GF-D8 (cell line): ENCODE results near the gene AFF4.

ENCODE experiments used
- DNase-seq: peaks from one replicate; lab custom pipeline; 2025; lab: John Stamatoyannopoulos, UW

AFF4 gene

DNA sequence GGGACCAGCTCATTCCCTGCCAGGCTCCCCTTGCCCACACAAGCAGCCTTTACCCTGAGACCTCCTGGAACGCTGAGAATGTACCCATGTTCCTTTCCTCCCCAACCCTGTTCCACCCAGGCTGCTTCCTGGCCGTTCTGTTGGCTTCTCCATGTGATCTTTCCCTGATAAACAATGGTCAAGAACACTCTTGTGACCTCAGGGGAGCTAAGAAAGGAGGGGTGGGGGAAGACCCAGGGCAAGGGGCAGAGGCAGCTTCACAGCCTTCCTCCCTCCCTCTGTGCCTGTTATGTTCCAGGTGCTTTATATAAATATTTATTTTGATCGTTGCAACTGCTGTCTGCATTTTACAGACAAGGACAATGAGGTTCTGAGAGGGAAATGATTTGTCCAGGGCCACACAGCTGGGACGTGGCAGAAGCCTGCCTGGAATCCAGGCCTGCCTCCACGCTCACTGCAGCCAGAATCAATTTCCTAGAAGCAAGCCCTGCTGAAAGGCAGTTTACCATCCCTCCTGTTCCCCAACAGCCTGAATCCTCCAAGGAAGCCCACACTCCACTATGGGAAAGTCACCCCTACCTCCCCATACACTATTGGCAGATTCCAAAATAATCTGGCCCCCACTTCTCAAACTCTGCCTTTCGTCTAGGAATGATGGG, 136.9 kb downstream of the AFF4 start:
- DNase-seq = no peak

DNA sequence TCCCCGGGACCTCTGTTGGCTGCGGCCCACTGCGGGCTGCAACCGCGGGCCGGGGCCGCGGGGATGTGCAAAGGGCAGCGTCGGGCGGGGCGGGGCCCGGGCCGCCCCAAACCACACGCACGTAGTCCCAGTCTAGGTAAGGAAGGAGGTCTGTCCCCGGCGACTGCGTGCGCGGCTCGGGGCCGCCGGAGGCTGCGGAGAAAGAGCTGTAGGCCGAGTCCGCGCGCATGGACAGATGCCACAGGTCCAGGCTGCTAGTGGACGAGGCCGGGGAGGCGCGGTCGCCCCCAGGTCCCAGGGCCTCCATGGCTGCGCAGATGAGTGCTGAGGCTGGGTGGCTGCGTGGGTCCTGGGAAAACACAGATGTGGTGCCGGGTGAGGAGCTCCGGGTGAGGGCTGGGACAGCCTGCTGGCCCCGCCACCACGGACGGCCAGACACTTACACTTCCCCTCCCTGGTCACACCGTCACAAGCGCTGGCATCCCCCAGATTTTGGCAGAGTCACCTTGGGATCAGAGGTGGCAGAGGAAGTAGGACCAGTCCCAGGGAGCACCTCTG, 137.5 kb downstream of the AFF4 start:
- DNase-seq = no peak
